NCI-H2171 (cell line): ENCODE results near the gene METTL2B.
A peak's percentile ranks its signal among the peaks of the same experiment; 100 is the strongest.

Experiments used
- DNase-seq: peaks from one replicate; lab custom pipeline; 2025; lab: John Stamatoyannopoulos, UW

Gene METTL2B

DNA sequence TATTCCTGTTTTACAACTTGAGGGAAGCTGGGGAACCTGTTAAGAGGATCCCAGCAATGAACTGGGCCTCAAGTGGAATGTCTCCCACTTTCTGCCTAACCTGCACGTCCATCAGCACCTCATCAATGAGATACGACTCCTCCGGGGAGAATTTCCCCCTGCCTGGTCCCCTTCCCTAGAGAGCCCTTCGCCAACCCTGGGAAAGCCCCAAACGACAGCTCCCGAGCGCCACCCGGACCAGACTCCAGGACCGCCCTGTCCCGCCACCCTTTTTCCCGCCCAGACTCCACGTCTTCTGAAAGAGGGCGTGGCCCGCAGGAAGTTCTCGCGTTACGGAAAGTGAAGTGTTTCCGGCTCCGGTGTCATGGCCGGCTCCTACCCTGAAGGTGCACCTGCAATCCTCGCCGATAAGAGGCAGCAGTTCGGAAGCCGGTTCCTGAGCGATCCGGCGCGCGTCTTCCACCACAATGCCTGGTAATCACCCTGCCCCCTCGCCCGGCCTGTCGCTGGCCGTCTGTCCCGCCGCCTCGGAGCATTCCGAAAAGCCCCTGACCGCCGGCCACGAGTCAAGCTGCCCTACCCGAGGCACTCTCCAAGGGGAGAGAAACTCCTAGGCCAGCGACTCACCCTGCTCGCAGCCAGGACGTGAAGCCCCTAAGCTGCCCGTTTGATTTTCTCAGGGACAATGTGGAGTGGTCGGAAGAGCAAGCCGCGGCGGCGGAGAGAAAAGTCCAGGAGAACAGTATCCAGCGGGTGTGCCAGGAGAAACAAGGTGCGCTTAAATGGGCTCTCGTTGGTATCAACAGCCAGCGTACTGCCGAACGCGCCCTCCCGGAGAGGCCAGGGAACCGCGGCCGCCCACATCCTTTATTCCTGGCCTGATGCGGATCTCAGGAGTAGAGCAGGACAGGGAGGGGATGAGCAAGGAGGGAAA, at the start of gene METTL2B:
Gene METTL2B (plus strand): TSS at position 347 of the 934 bp plus-strand sequence. CDS start 18 bp downstream, at position 365.
- DNase-seq, result peak; percentile 97

- peak; percentile 43 for DNase-seq
Observed at GRCh38 chr7:128427289-128427891, 49.2 kb upstream of the METTL2B start.

- DNase-seq, result no peak
Observed at GRCh38 chr7:128430207-128430606, 46.3 kb upstream of the METTL2B start.

DNA sequence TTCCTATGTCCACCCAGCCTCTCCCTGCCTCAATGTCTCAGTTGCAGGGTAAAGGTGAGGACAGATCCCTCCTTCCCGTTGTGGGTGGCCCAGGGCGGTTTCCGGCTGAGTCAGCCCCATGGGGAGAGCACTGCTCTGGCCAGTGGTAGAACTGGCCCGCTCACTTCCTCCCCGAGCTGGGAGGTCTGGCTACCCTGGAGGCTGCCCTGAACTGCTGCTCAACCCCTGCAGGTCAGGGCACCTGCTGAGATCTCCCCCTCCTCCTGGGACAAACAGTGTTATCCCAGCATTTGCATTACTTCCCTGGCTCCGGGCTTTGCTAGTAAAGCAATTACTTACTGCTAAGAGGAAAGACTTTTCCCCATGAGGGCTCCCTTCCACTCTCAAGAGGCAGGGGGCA, 45.3 kb upstream of the METTL2B start:
- DNase-seq, result no peak

DNA sequence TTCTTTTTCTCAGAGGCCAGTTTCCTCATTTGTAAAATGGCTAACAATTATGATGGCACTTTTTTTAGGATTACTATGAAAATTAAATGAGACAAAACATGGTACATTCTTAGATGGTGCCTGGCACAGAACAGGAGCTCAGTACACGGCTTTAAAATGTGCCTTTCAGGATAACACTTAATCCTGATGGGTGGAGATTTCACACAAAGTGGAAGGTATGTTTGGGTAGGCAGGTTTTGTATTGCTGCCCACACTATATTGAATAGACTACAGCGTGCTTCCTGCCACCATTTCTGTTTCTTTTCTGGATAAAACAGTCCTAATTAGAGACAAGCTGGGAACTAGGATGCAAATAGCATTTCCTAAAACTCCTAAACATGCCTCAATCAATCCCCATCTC, 44.8 kb upstream of the METTL2B start:
- DNase-seq, result no peak

- DNase-seq, result no peak
Observed at GRCh38 chr7:128434413-128435326, 41.9 kb upstream of the METTL2B start.

GRCh38 chr7:128435327-128435686, 41.2 kb upstream of the METTL2B start:
- no peak for DNase-seq

- no peak for DNase-seq
Observed at GRCh38 chr7:128437426-128438332, 38.9 kb upstream of the METTL2B start.

DNA sequence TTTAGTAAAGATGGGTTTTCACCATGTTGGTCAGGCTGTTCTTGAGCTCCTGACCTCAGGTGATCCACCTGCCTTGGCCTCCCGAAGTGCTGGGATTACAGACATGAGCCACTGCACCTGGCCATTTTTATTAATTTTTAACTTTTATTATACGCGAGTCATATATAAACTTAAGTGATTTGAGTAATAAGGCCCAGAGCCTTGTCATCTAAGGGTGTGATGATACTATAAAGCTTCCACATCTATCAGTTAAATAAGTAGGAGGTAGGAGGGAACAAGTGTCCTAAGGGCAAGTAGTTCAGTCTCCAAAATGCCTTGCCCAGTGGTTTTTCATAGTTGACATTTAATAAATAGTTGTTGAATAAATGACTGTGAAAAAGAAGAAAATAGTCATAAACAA, 34.2 kb upstream of the METTL2B start:
- DNase-seq, result no peak

DNA sequence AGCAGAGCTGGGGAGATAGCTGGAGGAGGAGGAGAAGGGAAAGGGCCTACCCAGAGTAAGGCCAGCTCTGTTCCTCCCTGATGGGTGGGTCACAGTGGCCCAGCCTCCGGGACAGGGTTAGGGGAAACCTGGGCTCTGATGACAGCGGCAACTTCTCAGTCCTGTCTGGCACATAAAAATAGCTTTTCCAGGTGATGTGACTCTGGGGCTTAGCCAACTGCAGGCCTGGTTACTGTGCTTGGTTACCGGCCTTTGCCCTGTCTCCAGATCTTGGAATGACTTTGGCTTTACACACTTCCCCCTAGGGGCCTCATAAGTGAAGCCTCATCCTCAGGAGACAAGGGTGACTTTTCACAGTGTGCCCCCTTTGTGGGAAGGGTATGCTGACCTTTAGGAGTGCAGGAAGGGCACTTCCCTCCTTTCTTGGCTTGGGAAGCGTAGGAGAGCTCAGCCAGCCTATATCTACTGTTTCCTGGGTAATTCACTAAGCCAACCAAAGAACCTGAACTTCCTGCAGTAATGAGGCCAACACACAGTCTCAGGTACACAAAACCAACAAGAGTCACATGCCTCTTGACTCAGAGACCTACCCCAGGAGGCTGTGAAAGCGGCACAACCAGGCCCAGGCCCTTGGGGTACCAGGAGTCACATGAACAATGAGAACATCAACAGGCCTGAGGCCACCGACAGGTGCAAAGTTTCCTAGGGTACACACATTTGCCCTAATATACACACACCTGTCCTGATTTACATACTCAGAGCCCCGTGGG, 32.5 kb upstream of the METTL2B start:
- DNase-seq, result no peak

DNA sequence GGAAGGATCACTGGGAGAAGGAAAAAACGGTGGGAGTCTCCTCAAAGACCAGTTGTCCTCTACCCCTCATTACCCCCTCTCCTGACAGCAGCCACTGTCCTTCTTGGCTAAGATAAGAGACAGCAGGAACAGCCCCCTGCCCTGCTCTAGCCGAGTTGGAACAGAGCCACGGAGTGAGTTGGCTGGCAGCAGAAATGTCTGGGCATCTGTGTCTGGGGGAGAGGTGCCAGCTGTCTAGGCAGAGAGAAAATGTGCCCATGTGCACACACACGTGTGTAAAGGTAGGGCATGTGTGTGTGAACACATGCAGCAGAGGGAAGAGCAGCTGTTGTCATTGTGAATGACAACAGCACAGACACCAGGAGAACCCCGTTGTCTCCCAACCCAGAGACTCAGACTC, 30.2 kb upstream of the METTL2B start:
- peak; percentile 55 for DNase-seq

GRCh38 chr7:128447941-128448564, 28.5 kb upstream of the METTL2B start:
- no peak for DNase-seq

DNA sequence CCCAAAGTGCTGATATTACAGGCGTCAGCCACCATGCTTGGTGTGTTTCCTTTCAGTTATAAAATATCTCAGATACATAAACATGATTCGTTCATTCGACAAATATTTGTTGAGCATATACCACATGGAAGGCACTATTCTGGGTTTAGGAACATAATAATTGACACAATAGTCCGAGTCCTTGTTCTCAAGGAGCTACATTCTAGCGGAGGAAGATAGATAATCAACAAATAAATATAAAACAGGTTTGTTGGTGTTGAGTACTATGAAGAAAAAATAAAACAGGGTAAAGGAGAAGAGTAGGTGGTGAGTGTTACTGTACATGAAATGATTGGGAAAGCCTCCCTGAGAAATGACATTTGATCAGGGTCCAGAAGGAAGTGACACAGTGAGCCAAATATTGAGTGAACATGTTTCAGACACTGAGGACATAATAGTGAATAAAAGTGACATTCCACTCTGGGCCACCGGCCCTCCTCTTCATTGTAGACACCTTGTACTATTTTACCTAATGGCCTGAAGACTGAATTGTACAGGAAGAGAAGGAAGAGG, 27.7 kb upstream of the METTL2B start:
- DNase-seq, result no peak

- DNase-seq, result no peak
Observed at GRCh38 chr7:128450409-128450808, 26.1 kb upstream of the METTL2B start.

- DNase-seq, result no peak
Observed at GRCh38 chr7:128450913-128451312, 25.6 kb upstream of the METTL2B start.

DNA sequence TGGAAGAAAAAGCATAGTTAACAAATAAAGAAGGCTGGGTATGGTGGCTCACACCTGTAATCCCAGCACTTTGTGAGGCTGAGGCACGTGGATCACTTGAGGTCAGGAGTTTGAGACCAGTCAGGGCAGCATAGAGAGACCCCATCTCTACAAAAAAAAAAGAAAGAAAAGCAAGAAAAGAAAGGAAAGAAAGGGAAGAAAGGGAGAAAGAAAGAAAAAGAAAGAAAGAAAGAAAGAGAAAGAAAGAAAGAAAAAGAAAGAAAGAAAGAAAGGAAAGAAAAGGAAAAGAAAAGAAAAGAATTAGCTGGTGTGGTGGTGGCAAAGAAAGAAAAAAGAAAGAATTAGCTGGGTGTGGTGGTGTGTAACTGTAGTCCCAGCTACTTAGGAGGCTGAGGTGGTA, 24.0 kb upstream of the METTL2B start:
- no peak for DNase-seq

DNA sequence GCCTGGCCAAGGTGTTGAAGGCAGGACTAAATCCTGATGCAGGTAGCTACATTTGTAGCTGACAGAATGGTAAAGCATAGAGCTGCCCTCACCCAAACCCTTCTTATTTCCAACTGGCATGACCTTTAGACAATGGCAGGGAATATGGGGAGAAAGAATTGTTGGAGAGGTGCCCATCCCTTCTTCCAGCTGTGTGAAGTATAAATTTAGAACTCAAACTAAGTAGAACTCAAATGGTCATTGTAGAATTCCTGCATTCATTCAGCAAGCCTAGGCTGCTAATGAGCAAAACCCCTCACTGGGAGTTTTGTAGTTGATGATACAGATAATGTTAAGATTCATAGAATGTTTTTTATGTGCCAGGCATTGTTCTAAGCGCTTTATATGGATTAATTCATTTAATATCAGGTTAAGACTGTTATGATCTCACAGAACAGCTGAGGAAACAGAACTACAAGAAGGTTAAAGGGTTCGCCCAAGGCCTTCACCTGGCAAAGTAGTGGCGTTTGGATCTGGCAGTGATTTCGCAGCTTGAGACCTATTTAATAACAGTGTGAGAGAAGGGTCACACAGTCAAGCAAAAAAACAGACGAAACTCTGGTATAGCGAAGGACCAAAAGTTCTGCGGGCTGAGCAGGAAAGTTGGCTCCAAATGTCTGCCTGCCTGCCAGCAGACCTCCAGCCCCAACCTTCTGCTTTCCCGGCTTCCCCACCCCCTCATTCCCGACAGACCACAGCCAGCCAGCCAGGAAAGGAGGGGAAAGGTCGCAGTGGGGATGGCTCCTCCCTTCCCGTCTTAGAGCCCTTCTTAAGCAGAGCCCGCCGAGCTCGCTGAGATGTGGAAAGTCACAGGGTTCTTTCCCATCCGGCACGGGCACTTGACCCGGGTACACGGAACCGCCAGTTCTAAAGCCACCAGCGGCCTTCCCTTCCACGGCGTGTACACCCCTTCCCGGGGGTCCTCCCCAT, 22.4 kb upstream of the METTL2B start:
- no peak for DNase-seq

DNA sequence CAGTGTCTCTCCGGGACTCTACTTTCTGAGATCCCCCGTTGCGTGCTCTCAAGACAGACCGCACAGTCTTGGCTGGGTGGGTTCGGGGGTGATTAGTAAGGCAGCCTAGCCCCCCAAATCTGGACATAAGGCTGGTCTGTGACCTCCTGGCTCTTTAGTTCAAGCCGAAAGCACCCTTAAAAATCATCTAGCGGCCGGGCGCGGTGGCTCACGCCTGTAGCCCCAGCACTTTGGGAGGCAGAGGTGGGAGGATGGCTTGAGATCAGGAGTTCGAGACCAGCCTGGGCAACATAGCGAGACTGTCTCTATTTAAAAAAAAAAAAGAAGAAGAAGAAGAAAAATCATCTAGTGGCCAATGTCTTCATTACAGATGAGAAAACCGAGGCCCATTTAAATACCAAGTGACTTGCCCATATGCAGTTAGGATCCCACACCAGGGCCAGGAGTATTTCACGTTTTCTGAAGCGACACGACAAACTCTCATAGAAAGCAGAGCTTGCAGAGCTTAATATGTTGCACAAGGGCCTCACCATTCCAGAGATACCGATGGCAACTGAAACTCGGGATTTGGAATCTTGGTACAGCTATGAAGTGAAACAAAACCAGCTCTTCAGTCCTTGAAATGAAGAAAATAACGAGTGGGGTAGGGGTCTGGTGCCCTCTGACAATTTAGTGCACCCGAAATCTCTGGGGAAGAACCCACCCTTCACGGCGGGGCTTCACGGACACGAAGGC, 21.6 kb upstream of the METTL2B start:
- no peak for DNase-seq
